Natural killer cell (primary cell): ENCODE measurements around the gene CLNK. TPM values are rescaled to one million over a fixed set of nuclear protein-coding genes. Genes with fewer than 3 reads are reported as not detected.

Experiments
- ATAC-seq, 3 donors: fragments of 150-1000 bp in 2 of 3; fragments of 200-7000 bp in 1 of 3; cut with Tn5 transposase; 1 replicate in 1 of 3; 2 replicates in 2 of 3; pipeline ENCODE4 v1.10.0; 2021; ENCODE audit warnings: mild to moderate bottlenecking in 2 of 3, moderate library complexity in 2 of 3
- DNase-seq, 2 donors: peaks; one replicate each; pipeline versions ENCODE4 v3.0.0 to v3.0.0-alpha.2; 2013 to 2021; ENCODE audit warnings: mixed read lengths in 1 of 2
- H3K27ac ChIP-seq: one replicate; pipeline ENCODE4 v1.5.1; 2013; ENCODE audit warnings: mild to moderate bottlenecking, low read length
- H3K27me3 ChIP-seq: one replicate; pipeline ENCODE4 v1.6.1; 2013; ENCODE audit warnings: low read length; ENCODE audit not compliant: control insufficient read depth, insufficient read depth
- H3K36me3 ChIP-seq: one replicate; pipeline ENCODE4 v1.6.1; 2013; ENCODE audit warnings: low read length; ENCODE audit not compliant: control insufficient read depth, insufficient read depth
- H3K4me1 ChIP-seq: one replicate; pipeline ENCODE4 v1.6.1; 2013; ENCODE audit warnings: low read length; ENCODE audit not compliant: control insufficient read depth, insufficient read depth
- H3K4me3 ChIP-seq: one replicate; pipeline ENCODE4 v1.5.1; 2013; ENCODE audit warnings: low read length
- H3K9me3 ChIP-seq: one replicate; pipeline ENCODE4 v1.6.1; 2013; ENCODE audit warnings: low read length; ENCODE audit not compliant: control insufficient read depth, insufficient read depth
- H3K27ac Mint-ChIP-seq, 2 donors: one replicate each; pipeline ENCODE4 v1.8.0; 2022; ENCODE audit warnings: mild to moderate bottlenecking in 2 of 2, mixed read lengths in 2 of 2, moderate library complexity in 1 of 2
- H3K27me3 Mint-ChIP-seq, 2 donors: one replicate each; pipeline ENCODE4 v1.8.0; 2022; ENCODE audit warnings: low read depth in 2 of 2, mixed read lengths in 2 of 2
- H3K36me3 Mint-ChIP-seq: one replicate; pipeline ENCODE4 v1.8.0; 2022; ENCODE audit warnings: mixed read lengths
- H3K4me1 Mint-ChIP-seq, 2 donors: one replicate each; pipeline ENCODE4 v1.8.0; 2022; ENCODE audit warnings: mixed read lengths in 2 of 2
- H3K4me3 Mint-ChIP-seq: one replicate; pipeline ENCODE4 v1.8.0; 2022; ENCODE audit warnings: mild to moderate bottlenecking, moderate library complexity, mixed read lengths
- H3K9me3 Mint-ChIP-seq, 2 donors: one replicate each; pipeline ENCODE4 v1.8.0; 2022; ENCODE audit warnings: mixed read lengths in 2 of 2
- CTCF ChIP-seq: fragments of 200-600 bp; IDR thresholded peaks from one replicate; pipeline ENCODE4 v1.8.0; 2022; ENCODE audit warnings: antibody characterized with exemption
- WGBS: methylation state at CpG from one replicate; pipeline ENCODE4 v1.1.7; 2013; ENCODE audit warnings: missing lambda C conversion rate; ENCODE audit not compliant: insufficient coverage; 5-methylcytosine and 5-hydroxymethylcytosine counted together
- intact Hi-C: fragments of 100-400 bp; cut with micrococcal nuclease; formaldehyde crosslinking; loops from one replicate; pipeline ENCODE4 v1.14.2; 2022
- total RNA-seq, 4 donors: library from RNA; stranded (reverse); fragments of 120-200 nt in 1 of 4; gene quantifications; one replicate each; pipeline versions ENCODE4 v1.2.3 to v1.2.4, GENCODE V29; 2013 to 2022

Gene CLNK
- total RNA-seq, 3 donors from 2014 or later (not counting 1 experiment from before 2014, with no cell fraction given) = 1.00 to 1.1 (median 1.0) TPM

GRCh38 chr4:10623862-10624261 is 60.7 kb downstream of the CLNK start:
- Mint-ChIP-seq H3K27ac (no peak overlapping the region), H3K27me3 (peaks cover 0 to 5% of the 10 kb centered on the region in 2 donors), H3K36me3 (no peaks in the 10 kb centered on the region), H3K4me3 (no peak overlapping the region), H3K9me3 (no peaks in the 10 kb centered on the region), H3K4me1 (peaks cover 8 to 22% of the 10 kb centered on the region in 2 donors)
- WGBS = 83% methylated on average over 6 of the region's 6 CpGs
- peaks cover 6% of the 10 kb centered on the region for H3K4me1 ChIP-seq
- no peaks in the 10 kb centered on the region for H3K36me3 ChIP-seq
- H3K9me3 ChIP-seq = no peaks in the 10 kb centered on the region
- ATAC-seq = no peak
- DNase-seq = no peak
- no peak for TF ChIP-seq CTCF
- intact Hi-C loops = no loop called here
- no peak overlapping the region for H3K4me3 ChIP-seq
- H3K27me3 ChIP-seq = no peaks in the 10 kb centered on the region
- no peak overlapping the region for H3K27ac ChIP-seq

GRCh38 chr4:10623241-10623640 is 61.3 kb downstream of the CLNK start:
- Mint-ChIP-seq H3K4me3 (no peak overlapping the region), H3K27ac (no peak overlapping the region), H3K36me3 (no peaks in the 10 kb centered on the region), H3K9me3 (no peaks in the 10 kb centered on the region), H3K4me1 (peaks cover 2 to 16% of the 10 kb centered on the region in 2 donors), H3K27me3 (peaks cover 0 to 5% of the 10 kb centered on the region in 2 donors)
- Histone ChIP-seq H3K36me3 (no peaks in the 10 kb centered on the region), H3K27me3 (no peaks in the 10 kb centered on the region), H3K4me3 (no peak overlapping the region), H3K4me1 (peaks cover 3% of the 10 kb centered on the region), H3K27ac (no peak overlapping the region), H3K9me3 (no peaks in the 10 kb centered on the region)
- 95% methylated on average over 3 of the region's 4 CpGs for WGBS
- DNase-seq (no peak), ATAC-seq (no peak)
- intact Hi-C loops = no loop called here
- no peak for TF ChIP-seq CTCF

- no peak overlapping the region for H3K27ac ChIP-seq
- Mint-ChIP-seq H3K36me3 (no peaks in the 10 kb centered on the region), H3K4me3 (no peak overlapping the region), H3K27me3 (peaks cover 0 to 5% of the 10 kb centered on the region in 2 donors), H3K4me1 (peaks cover 0 to 11% of the 10 kb centered on the region in 2 donors), H3K27ac (no peak overlapping the region), H3K9me3 (no peaks in the 10 kb centered on the region)
- ATAC-seq = peak in 1 of 3 donors; percentile 34
- DNase-seq = peak in 1 of 2 donors; percentile 27
- H3K4me3 ChIP-seq = no peak overlapping the region
- H3K4me1 ChIP-seq = peaks cover 3% of the 10 kb centered on the region
- TF ChIP-seq CTCF = no peak
- H3K9me3 ChIP-seq = no peaks in the 10 kb centered on the region
- H3K36me3 ChIP-seq = no peaks in the 10 kb centered on the region
- WGBS = 83% methylated on average over 1 of the region's 2 CpGs
- H3K27me3 ChIP-seq = no peaks in the 10 kb centered on the region
- intact Hi-C loops = no loop called here
These were observed 61.8 kb downstream of the CLNK start for GRCh38 chr4:10622728-10623127.

- WGBS = 90% methylated on average over 12 of the region's 13 CpGs
These were observed 63.6 kb downstream of the CLNK start for GRCh38 chr4:10620935-10621488.

More at GRCh38 chr4:10620935-10621488, 63.6 kb downstream of the CLNK start:
- Mint-ChIP-seq H3K27me3 (peaks cover 0 to 9% of the 10 kb centered on the region in 2 donors), H3K9me3 (no peaks in the 10 kb centered on the region), H3K27ac (no peak overlapping the region), H3K4me3 (no peak overlapping the region), H3K4me1 (peaks cover 0 to 5% of the 10 kb centered on the region in 2 donors), H3K36me3 (no peaks in the 10 kb centered on the region)
- H3K27me3 ChIP-seq = no peaks in the 10 kb centered on the region
- no peaks in the 10 kb centered on the region for H3K36me3 ChIP-seq
- no peaks in the 10 kb centered on the region for H3K4me1 ChIP-seq
- intact Hi-C loops = no loop called here
- H3K27ac ChIP-seq = no peak overlapping the region
- ATAC-seq (no peak), DNase-seq (no peak)
- TF ChIP-seq CTCF = no peak
- H3K9me3 ChIP-seq = no peaks in the 10 kb centered on the region
- no peak overlapping the region for H3K4me3 ChIP-seq
